ENCODE measurements around the gene SPECC1L. TPM values are rescaled to one million over a fixed set of nuclear protein-coding genes. Genes with fewer than 3 reads are reported as not detected.

Gene SPECC1L
- total RNA-seq, 1 donor, result 46.7 TPM

DNA sequence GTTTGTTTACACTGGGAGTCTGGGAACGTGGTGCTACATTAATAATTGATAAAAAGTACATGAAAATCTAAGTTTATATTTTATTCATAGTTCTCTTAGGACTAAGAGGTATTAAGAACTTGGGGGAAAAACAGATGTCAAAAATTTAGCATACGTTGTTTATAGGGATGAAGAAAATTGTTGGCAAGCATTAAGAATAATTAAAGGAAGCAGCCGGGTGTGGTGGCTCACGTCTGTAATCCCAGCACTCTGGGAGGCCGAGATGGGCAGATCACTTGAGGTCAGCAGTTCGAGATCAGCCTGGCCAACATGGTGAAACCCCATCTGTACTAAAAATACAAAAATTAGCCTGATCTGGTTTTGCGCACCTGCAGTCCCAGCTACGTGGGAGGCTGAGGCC, 96.1 kb downstream of the SPECC1L start:
- H3K27ac ChIP-seq (ENCODE audit: low read depth, low read length), result no peak overlapping the region
- peaks cover 67% of the 10 kb centered on the region for H3K36me3 ChIP-seq (ENCODE audit: insufficient read depth, low read length)
- H3K9me3 ChIP-seq (ENCODE audit: low read depth, low read length), result no peaks in the 10 kb centered on the region
- H3K4me2 ChIP-seq (ENCODE audit: insufficient read depth, low read length), result no peak overlapping the region
- H2AFZ ChIP-seq (ENCODE audit: low read length), result no peak overlapping the region
- no peaks in the 10 kb centered on the region for H3K27me3 ChIP-seq (ENCODE audit: insufficient read depth, low read length)
- no peak for DNase-seq (ENCODE audit: insufficient read length, low spot score, missing footprints)
- TF ChIP-seq, protein P1, sequence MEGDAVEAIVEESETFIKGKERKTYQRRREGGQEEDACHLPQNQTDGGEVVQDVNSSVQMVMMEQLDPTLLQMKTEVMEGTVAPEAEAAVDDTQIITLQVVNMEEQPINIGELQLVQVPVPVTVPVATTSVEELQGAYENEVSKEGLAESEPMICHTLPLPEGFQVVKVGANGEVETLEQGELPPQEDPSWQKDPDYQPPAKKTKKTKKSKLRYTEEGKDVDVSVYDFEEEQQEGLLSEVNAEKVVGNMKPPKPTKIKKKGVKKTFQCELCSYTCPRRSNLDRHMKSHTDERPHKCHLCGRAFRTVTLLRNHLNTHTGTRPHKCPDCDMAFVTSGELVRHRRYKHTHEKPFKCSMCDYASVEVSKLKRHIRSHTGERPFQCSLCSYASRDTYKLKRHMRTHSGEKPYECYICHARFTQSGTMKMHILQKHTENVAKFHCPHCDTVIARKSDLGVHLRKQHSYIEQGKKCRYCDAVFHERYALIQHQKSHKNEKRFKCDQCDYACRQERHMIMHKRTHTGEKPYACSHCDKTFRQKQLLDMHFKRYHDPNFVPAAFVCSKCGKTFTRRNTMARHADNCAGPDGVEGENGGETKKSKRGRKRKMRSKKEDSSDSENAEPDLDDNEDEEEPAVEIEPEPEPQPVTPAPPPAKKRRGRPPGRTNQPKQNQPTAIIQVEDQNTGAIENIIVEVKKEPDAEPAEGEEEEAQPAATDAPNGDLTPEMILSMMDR (IDR thresholded peaks at IDR 0.05; ENCODE audit: extremely low read depth, low read depth, low read length), result no peak
- H3K4me1 ChIP-seq (ENCODE audit: insufficient read depth, low read length), result peaks cover 16% of the 10 kb centered on the region
- no peak overlapping the region for H3K4me3 ChIP-seq (ENCODE audit: insufficient read depth, low read length)
- H4K20me1 ChIP-seq (ENCODE audit: insufficient read depth, low read length), result peaks cover 4% of the 10 kb centered on the region
- H3K79me2 ChIP-seq (ENCODE audit: insufficient read depth, low read length), result peaks cover 3% of the 10 kb centered on the region

DNA sequence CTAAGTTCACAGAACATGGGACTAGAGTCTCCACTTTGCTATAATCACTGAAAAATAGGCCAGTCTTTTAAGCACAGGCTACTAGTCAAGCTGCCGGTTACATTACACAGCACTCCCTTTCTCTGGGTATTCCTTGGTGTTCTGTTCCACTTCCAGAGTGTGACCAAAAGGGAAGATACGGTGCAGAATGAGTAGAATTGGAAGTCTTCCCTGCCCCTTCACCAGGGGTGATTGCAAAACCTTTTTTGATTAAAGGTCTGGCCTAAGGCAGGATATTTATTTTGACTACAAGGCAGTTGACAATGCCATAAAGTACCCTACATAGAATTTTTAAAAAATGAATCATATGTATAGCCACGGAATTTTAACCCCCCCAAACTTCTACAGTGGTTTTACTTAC, 97.2 kb downstream of the SPECC1L start:
- Histone ChIP-seq H3K4me2 (ENCODE audit: insufficient read depth, low read length) (no peak overlapping the region), H4K20me1 (ENCODE audit: insufficient read depth, low read length) (peaks cover 4% of the 10 kb centered on the region), H3K9me3 (ENCODE audit: low read depth, low read length) (no peaks in the 10 kb centered on the region), H3K4me3 (ENCODE audit: insufficient read depth, low read length) (no peak overlapping the region), H2AFZ (ENCODE audit: low read length) (no peak overlapping the region), H3K4me1 (ENCODE audit: insufficient read depth, low read length) (peaks cover 16% of the 10 kb centered on the region), H3K36me3 (ENCODE audit: insufficient read depth, low read length) (peaks cover 63% of the 10 kb centered on the region), H3K27me3 (ENCODE audit: insufficient read depth, low read length) (no peaks in the 10 kb centered on the region), H3K79me2 (ENCODE audit: insufficient read depth, low read length) (peaks cover 3% of the 10 kb centered on the region), H3K27ac (ENCODE audit: low read depth, low read length) (peak overlapping the region; percentile 54)
- TF ChIP-seq, protein P1 (IDR thresholded peaks at IDR 0.05; ENCODE audit: extremely low read depth, low read depth, low read length), result no peak
- DNase-seq (ENCODE audit: insufficient read length, low spot score, missing footprints), result peak; percentile 89

DNA sequence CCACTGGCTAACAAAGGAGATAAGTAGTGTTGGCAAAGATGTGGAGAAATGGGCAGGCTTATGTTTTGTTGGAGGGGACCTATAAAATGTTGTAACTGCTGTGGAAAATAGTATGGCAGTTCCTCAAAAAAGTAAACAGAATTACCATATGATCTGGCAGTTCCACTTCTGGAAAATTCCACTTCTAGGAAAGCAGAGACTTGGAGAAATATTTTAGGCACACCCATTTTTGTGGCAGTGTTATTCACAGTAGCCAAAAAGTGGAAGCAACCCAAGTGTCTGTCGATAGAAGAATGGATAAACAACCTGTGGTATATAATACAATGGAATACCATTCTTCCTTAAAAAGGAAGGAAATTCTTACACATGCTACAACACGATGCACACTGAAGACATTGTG, 99.8 kb downstream of the SPECC1L start:
- H3K4me1 ChIP-seq (ENCODE audit: insufficient read depth, low read length), result peaks cover 16% of the 10 kb centered on the region
- H4K20me1 ChIP-seq (ENCODE audit: insufficient read depth, low read length), result peaks cover 4% of the 10 kb centered on the region
- TF ChIP-seq, protein P1 (IDR thresholded peaks at IDR 0.05; ENCODE audit: extremely low read depth, low read depth, low read length), result no peak
- H3K36me3 ChIP-seq (ENCODE audit: insufficient read depth, low read length), result peaks cover 48% of the 10 kb centered on the region
- H2AFZ ChIP-seq (ENCODE audit: low read length), result no peak overlapping the region
- no peaks in the 10 kb centered on the region for H3K9me3 ChIP-seq (ENCODE audit: low read depth, low read length)
- H3K4me2 ChIP-seq (ENCODE audit: insufficient read depth, low read length), result no peak overlapping the region
- no peak overlapping the region for H3K4me3 ChIP-seq (ENCODE audit: insufficient read depth, low read length)
- DNase-seq (ENCODE audit: insufficient read length, low spot score, missing footprints), result no peak
- H3K79me2 ChIP-seq (ENCODE audit: insufficient read depth, low read length), result peaks cover 3% of the 10 kb centered on the region
- H3K27me3 ChIP-seq (ENCODE audit: insufficient read depth, low read length), result no peaks in the 10 kb centered on the region
- no peak overlapping the region for H3K27ac ChIP-seq (ENCODE audit: low read depth, low read length)

DNA sequence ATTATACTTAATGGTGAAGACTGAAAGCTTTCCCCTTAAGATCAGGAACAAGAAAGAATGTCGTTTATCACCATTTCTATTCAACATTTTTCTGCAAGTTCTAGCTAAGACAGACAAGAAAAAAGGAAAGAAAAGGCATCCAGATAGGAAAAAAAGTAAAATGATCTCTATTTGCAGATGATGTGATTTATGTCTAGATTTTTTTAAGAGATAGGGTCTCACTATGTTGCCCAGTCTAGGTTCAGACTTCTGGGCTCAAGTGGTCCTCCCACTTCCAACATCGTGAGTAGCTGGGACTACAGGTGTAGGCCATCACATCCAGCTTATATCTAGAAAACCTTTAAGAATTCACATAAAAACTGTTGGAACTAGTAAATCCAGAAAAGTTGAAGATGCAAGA, 105.4 kb downstream of the SPECC1L start:
- H3K27me3 ChIP-seq (ENCODE audit: insufficient read depth, low read length), result no peaks in the 10 kb centered on the region
- TF ChIP-seq, protein P1 (IDR thresholded peaks at IDR 0.05; ENCODE audit: extremely low read depth, low read depth, low read length), result no peak
- H3K4me1 ChIP-seq (ENCODE audit: insufficient read depth, low read length), result peaks cover 12% of the 10 kb centered on the region
- no peak overlapping the region for H2AFZ ChIP-seq (ENCODE audit: low read length)
- no peak overlapping the region for H3K27ac ChIP-seq (ENCODE audit: low read depth, low read length)
- peaks cover 36% of the 10 kb centered on the region for H3K36me3 ChIP-seq (ENCODE audit: insufficient read depth, low read length)
- no peaks in the 10 kb centered on the region for H3K79me2 ChIP-seq (ENCODE audit: insufficient read depth, low read length)
- DNase-seq (ENCODE audit: insufficient read length, low spot score, missing footprints), result no peak
- no peak overlapping the region for H3K4me3 ChIP-seq (ENCODE audit: insufficient read depth, low read length)
- no peaks in the 10 kb centered on the region for H3K9me3 ChIP-seq (ENCODE audit: low read depth, low read length)
- H4K20me1 ChIP-seq (ENCODE audit: insufficient read depth, low read length), result peaks cover 4% of the 10 kb centered on the region
- H3K4me2 ChIP-seq (ENCODE audit: insufficient read depth, low read length), result no peak overlapping the region

All from osteoblast (primary cell).